Activated CD4-positive, alpha-beta T cell treated with anti-CD3 and anti-CD28 coated beads, Interleukin-2, amount 10 ng/mL, durations not matched to agents 7 days and 5 days (primary cell): ENCODE measurements around the gene UROC1. TPM values are rescaled to one million over a fixed set of nuclear protein-coding genes. Genes with fewer than 3 reads are reported as not detected.

Source experiments
- CTCF ChIA-PET: fragments of 350-600 bp; sonication (Branson Sonifier 250); formaldehyde crosslinking; loops from one replicate; lab custom pipeline; 2021; ENCODE audit warnings: antibody characterized with exemption; lab: Charles Lee
- POLR2A ChIA-PET: fragments of 350-600 bp; sonication (Branson Sonifier 250); formaldehyde crosslinking; loops from one replicate; lab custom pipeline; 2021; ENCODE audit warnings: antibody characterized with exemption; lab: Charles Lee
- DNase-seq: peaks from one replicate; pipeline ENCODE4 v3.0.0-alpha.2; 2020
- H3K27ac Mint-ChIP-seq: one replicate; pipeline ENCODE4 v1.8.0; 2021; ENCODE audit warnings: mild to moderate bottlenecking, moderate library complexity, mixed read lengths
- H3K27me3 Mint-ChIP-seq: one replicate; pipeline ENCODE4 v1.8.0; 2021; ENCODE audit warnings: mixed read lengths
- H3K36me3 Mint-ChIP-seq: one replicate; pipeline ENCODE4 v1.8.0; 2021; ENCODE audit warnings: low read depth, mixed read lengths
- H3K4me1 Mint-ChIP-seq: one replicate; pipeline ENCODE4 v1.8.0; 2021; ENCODE audit warnings: mixed read lengths
- H3K4me3 Mint-ChIP-seq: one replicate; pipeline ENCODE4 v1.8.0; 2021; ENCODE audit warnings: mild to moderate bottlenecking, moderate library complexity, mixed read lengths
- H3K9me3 Mint-ChIP-seq: one replicate; pipeline ENCODE4 v1.8.0; 2021; ENCODE audit warnings: mixed read lengths
- total RNA-seq, 2 experiments: library from RNA; stranded (reverse); gene quantifications; one replicate each; pipeline ENCODE4 v1.2.3, GENCODE V29; 2021

Gene UROC1
- not detected for total RNA-seq

GRCh38 chr3:126517291-126517951 lies at the start of gene UROC1:
TSS of gene UROC1 (minus strand) at chr3:126517773. CDS start at chr3:126517719, 54 bp downstream.
- CTCF ChIA-PET, result no interaction called here
- no peak for DNase-seq
- Mint-ChIP-seq H3K27ac (no peak within 1 kb of the TSS), H3K36me3 (no peaks in the 10 kb centered on the region), H3K27me3 (peaks cover 1% of the 10 kb centered on the region), H3K9me3 (no peaks in the 10 kb centered on the region), H3K4me3 (no peak within 1 kb of the TSS), H3K4me1 (no peaks in the 10 kb centered on the region)
- POLR2A ChIA-PET, result no interaction called here

- no peak overlapping the region for H3K27ac Mint-ChIP-seq
- H3K4me1 Mint-ChIP-seq, result no peaks in the 10 kb centered on the region
- no peak overlapping the region for H3K4me3 Mint-ChIP-seq
- peaks cover 5% of the 10 kb centered on the region for H3K9me3 Mint-ChIP-seq
- H3K36me3 Mint-ChIP-seq, result no peaks in the 10 kb centered on the region
- DNase-seq, result no peak
- H3K27me3 Mint-ChIP-seq, result peaks cover 32% of the 10 kb centered on the region
- POLR2A ChIA-PET, result no interaction called here
- CTCF ChIA-PET, result no interaction called here
These were observed 45.2 kb upstream of the UROC1 start for GRCh38 chr3:126562737-126563276.

GRCh38 chr3:126558336-126559071 lies 40.9 kb upstream of the UROC1 start, which contains the start of gene C3orf22:
TSS of gene C3orf22 (minus strand) at chr3:126558932. CDS start at chr3:126553390, 5,542 bp downstream.
- no peaks in the 10 kb centered on the region for H3K36me3 Mint-ChIP-seq
- no peak within 1 kb of the TSS for H3K27ac Mint-ChIP-seq
- peaks cover 5% of the 10 kb centered on the region for H3K9me3 Mint-ChIP-seq
- H3K4me3 Mint-ChIP-seq, result no peak within 1 kb of the TSS
- no peak for DNase-seq
- H3K4me1 Mint-ChIP-seq, result no peaks in the 10 kb centered on the region
- CTCF ChIA-PET, result no interaction called here
- POLR2A ChIA-PET, result no interaction called here
- peaks cover 15% of the 10 kb centered on the region for H3K27me3 Mint-ChIP-seq

GRCh38 chr3:126557761-126558160 lies 40.2 kb upstream of the UROC1 start:
- H3K36me3 Mint-ChIP-seq, result no peaks in the 10 kb centered on the region
- CTCF ChIA-PET, result no interaction called here
- peaks cover 3% of the 10 kb centered on the region for H3K9me3 Mint-ChIP-seq
- no peak for DNase-seq
- H3K4me1 Mint-ChIP-seq, result no peaks in the 10 kb centered on the region
- H3K27ac Mint-ChIP-seq, result no peak overlapping the region
- peaks cover 13% of the 10 kb centered on the region for H3K27me3 Mint-ChIP-seq
- POLR2A ChIA-PET, result no interaction called here
- no peak overlapping the region for H3K4me3 Mint-ChIP-seq

DNA sequence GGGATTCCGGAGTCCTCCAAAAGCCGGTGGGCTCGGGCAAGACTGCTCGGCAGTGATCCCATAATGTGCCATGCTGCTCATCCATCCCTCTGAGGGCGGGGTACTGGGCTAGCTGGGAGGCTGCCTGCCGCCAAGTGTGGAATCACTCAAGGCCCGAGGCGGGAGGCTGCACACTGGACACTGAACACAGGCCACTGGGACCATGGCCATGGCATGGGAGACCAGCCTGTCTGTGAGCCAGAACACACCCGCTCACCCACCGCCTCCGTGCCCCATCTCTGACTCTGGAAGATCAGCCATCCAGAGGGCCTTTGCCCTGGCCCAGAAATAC lies 39.8 kb upstream of the UROC1 start:
- DNase-seq, result no peak
- H3K27ac Mint-ChIP-seq, result no peak overlapping the region
- H3K4me1 Mint-ChIP-seq, result no peaks in the 10 kb centered on the region
- H3K4me3 Mint-ChIP-seq, result no peak overlapping the region
- CTCF ChIA-PET, result no interaction called here
- POLR2A ChIA-PET, result no interaction called here
- H3K36me3 Mint-ChIP-seq, result no peaks in the 10 kb centered on the region
- no peaks in the 10 kb centered on the region for H3K9me3 Mint-ChIP-seq
- H3K27me3 Mint-ChIP-seq, result peaks cover 9% of the 10 kb centered on the region

DNA sequence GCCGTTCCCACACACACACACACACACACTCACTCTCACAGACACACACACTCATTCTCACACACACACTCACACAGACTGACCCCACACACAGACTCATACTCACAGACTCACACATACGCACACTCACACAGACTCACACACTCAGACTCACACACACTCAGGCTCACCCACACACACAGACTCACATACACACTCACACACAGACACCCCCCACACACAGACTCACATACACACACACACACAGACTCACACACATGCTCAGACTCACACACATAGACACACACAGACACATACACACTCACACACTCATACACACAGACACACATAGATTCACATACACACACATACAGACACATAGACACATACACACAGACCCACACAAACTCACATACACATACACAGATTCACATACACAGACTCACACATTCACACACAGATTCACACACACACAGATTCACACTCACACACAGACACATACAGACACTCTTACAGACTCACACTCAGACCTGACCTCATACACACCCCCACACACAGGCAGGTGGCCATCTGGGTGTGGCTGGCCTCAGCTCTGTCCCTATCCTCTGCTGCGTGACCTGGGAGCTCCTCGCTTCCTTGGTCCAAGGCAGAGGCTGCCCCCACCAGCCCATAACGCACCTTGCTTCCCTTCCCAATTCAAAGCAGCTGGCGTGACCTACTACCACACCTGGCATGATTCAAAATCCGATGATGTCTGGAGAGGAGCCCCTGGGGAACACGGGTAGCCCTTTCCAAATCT lies 39.3 kb upstream of the UROC1 start:
- DNase-seq, result no peak
- CTCF ChIA-PET, result no interaction called here
- POLR2A ChIA-PET, result no interaction called here
- peaks cover 9% of the 10 kb centered on the region for H3K27me3 Mint-ChIP-seq
- no peak overlapping the region for H3K27ac Mint-ChIP-seq
- no peaks in the 10 kb centered on the region for H3K36me3 Mint-ChIP-seq
- H3K9me3 Mint-ChIP-seq, result no peaks in the 10 kb centered on the region
- no peaks in the 10 kb centered on the region for H3K4me1 Mint-ChIP-seq
- no peak overlapping the region for H3K4me3 Mint-ChIP-seq

DNA sequence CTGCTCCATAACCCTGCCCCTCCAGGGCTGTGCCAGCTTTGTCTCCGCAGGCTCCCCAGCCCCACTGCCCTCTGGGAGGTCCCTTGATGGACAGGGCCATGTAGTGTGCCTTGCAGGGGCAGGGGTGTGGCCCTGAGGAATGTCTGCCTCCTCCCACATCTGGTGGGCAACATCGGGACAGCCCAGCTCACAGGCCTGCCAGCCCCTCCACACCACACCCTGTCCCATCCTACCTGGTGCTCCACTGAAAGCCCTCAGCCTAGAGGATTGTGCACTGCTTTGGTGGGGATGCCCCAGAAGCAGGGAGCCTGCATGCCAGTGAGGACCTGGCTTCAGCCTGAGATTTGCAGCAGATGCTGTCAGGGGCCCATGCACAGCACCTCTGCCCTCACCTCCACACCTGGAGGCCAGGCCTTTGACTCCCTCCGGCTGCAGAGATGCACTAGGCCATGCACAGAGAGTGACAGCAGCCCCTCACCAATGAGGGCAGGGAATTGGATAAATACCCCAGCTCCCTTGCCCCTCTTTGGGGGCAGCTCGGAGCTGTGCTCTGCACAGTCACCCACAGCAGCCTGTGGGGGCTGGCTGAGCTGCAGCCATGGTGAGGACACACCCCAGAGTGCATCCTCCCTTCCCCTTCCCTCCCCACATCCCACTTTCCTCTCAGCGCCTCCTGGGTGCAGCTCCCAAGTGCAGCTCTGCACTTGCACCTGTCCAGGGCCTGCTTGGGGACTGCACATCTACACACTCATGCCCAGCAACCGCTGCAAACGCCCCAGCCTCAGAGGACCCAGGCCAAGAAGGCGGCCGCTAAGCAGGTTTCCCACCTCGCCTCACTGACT lies 38.4 kb upstream of the UROC1 start:
- no peak for DNase-seq
- H3K36me3 Mint-ChIP-seq, result no peaks in the 10 kb centered on the region
- ChIA-PET POLR2A (no interaction called here), CTCF (no interaction called here)
- H3K9me3 Mint-ChIP-seq, result no peaks in the 10 kb centered on the region
- H3K27me3 Mint-ChIP-seq, result peaks cover 6% of the 10 kb centered on the region
- no peak overlapping the region for H3K4me3 Mint-ChIP-seq
- no peak overlapping the region for H3K27ac Mint-ChIP-seq
- no peaks in the 10 kb centered on the region for H3K4me1 Mint-ChIP-seq

DNA sequence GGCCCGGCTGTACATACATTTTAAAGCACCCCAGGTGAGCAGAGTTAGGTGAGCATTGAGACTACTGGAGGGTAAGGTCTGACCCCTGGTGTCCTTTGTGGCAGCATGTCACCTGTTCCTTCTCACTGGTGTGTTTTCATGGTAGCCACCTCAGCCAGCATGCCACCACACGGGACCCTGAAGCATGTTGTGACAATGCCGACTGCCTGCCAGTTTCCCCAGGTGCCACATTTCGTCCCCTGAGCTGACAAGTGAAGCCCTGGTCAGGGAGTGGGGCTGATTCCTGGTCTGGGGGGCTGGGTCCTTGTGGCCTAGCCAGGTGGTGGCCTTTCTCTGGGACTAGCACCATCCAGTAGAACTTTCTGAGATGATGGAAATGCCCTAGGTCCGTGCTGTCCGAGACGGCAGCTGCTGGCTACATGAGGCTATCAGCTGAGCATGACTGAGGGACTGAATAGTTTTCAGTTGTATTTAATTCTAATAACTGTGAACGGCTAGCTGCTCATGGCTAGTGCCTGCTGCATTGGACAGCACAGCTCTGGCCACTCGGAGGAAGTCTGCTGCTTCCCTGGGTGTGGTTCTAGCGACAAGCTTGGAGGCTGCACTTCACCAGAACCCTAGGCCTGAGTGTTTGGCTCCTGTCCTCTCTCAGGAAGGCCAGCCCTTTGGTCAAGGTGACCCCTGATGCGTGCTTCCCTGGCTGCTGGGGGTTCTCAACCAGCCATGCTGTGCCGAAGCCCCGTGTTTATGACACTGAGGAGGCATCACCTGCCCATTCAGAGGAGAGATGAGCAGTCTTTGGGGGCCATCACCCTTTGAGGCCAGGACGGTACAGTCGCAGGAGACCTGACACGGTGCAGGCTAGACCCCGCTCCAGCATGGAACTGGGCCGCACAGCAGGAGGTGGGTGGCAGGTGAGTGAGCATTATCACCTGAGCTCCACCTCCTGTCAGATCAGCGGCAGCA lies 37.3 kb upstream of the UROC1 start:
- ChIA-PET POLR2A (no interaction called here), CTCF (no interaction called here)
- H3K4me3 Mint-ChIP-seq, result no peak overlapping the region
- H3K9me3 Mint-ChIP-seq, result no peaks in the 10 kb centered on the region
- no peaks in the 10 kb centered on the region for H3K4me1 Mint-ChIP-seq
- H3K36me3 Mint-ChIP-seq, result no peaks in the 10 kb centered on the region
- no peak for DNase-seq
- peaks cover under 1% of the 10 kb centered on the region for H3K27me3 Mint-ChIP-seq
- H3K27ac Mint-ChIP-seq, result no peak overlapping the region

- Mint-ChIP-seq H3K9me3 (no peaks in the 10 kb centered on the region), H3K27ac (no peak overlapping the region), H3K4me3 (no peak overlapping the region), H3K36me3 (no peaks in the 10 kb centered on the region), H3K27me3 (no peaks in the 10 kb centered on the region), H3K4me1 (no peaks in the 10 kb centered on the region)
- CTCF ChIA-PET, result no interaction called here
- no peak for DNase-seq
- POLR2A ChIA-PET, result no interaction called here
These were observed 35.9 kb upstream of the UROC1 start for GRCh38 chr3:126553284-126554084.

DNA sequence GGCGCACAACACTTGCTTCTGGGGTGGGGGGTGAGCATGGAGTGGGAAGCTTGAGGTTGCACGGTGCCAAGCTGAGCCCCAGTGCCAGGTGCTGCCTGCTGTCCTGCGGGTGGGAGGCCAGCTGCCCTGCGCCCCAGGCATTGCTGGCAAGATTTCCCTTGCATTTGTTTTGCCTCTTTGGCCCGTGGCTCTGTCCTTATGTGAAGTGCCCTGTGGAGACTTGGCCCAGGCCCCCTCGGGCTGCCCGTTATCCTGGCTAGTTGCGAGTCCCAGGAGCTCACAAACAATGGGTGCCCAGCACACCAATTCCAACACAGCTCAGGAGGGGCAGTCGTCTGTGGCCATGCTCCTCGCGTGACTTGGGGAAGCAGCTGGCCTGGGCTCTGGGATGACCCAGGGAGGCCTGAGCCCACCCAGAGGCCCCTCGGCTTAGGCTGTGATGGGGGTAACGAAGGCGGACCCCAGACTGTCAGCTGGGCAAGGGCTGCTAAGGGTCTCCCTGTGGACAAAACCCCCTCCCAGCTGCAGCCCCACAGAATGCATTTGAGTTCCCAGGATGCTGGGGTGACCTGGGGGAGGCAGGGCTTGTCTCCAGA lies 35.2 kb upstream of the UROC1 start:
- CTCF ChIA-PET, result no interaction called here

More for the DNA sequence above, 35.2 kb upstream of the UROC1 start:
- H3K4me3 Mint-ChIP-seq, result no peak overlapping the region
- H3K27me3 Mint-ChIP-seq, result no peaks in the 10 kb centered on the region
- H3K27ac Mint-ChIP-seq, result no peak overlapping the region
- H3K4me1 Mint-ChIP-seq, result no peaks in the 10 kb centered on the region
- DNase-seq, result no peak
- H3K36me3 Mint-ChIP-seq, result no peaks in the 10 kb centered on the region
- no peaks in the 10 kb centered on the region for H3K9me3 Mint-ChIP-seq
- POLR2A ChIA-PET, result no interaction called here
